HT-29 (cell line): Measurements from ENCODE around the gene CHD2. TPM values are rescaled to one million over a fixed set of nuclear protein-coding genes. Genes with fewer than 3 reads are reported as not detected.
"Not testable (repeated sequence)": the region's sequence is repeated elsewhere in the genome, so short reads cannot be mapped to it uniquely, and the experiment has no call there.

ENCODE experiments used
- DNase-seq: peaks from one replicate; pipeline ENCODE4 v3.0.0-alpha.2; 2015; ENCODE audit warnings: low spot score
- total RNA-seq: library from RNA; depleted of rRNA; stranded (reverse); fragments of >200 nt; shearing (Covaris generic); gene quantifications from 2 replicates; pipeline ENCODE4 v1.2.3, GENCODE V29; 2014; rRNA removed

The CHD2 gene
- 55.1 and 74.0 TPM in 2 replicates for total RNA-seq

- DNase-seq = peak; percentile 98
Observed at GRCh38 chr15:92899948-92900730, at the start of gene CHD2. Gene CHD2, plus strand, starts transcription at chr15:92900324. Its CDS starts 914 bp downstream, at chr15:92901238.

GRCh38 chr15:92853222-92853621 lies 46.9 kb upstream of the CHD2 start:
- no peak for DNase-seq

- DNase-seq = no peak
Observed at GRCh38 chr15:92861742-92862141, 38.4 kb upstream of the CHD2 start.

GRCh38 chr15:92864127-92864814 lies 35.9 kb upstream of the CHD2 start:
- no peak for DNase-seq

- no peak for DNase-seq
Observed at GRCh38 chr15:92869263-92869940, 30.7 kb upstream of the CHD2 start.

GRCh38 chr15:92870010-92870591 lies 30.0 kb upstream of the CHD2 start:
- DNase-seq = no peak

GRCh38 chr15:92872967-92873366 lies 27.2 kb upstream of the CHD2 start:
- not testable (repeated sequence) for DNase-seq

GRCh38 chr15:92877000-92877399 lies 23.1 kb upstream of the CHD2 start:
- peak; percentile 0 for DNase-seq

- DNase-seq = no peak
Observed at GRCh38 chr15:92877416-92877815, 22.7 kb upstream of the CHD2 start.

- DNase-seq = peak; percentile 1
Observed at GRCh38 chr15:92878593-92879053, 21.5 kb upstream of the CHD2 start.

GRCh38 chr15:92879949-92880725 lies 20.0 kb upstream of the CHD2 start:
- no peak for DNase-seq

- DNase-seq = no peak
Observed at GRCh38 chr15:92880796-92881195, 19.3 kb upstream of the CHD2 start.

- peak; percentile 29 for DNase-seq
Observed at GRCh38 chr15:92881211-92881754, 18.8 kb upstream of the CHD2 start.

GRCh38 chr15:92881802-92882696 lies 18.1 kb upstream of the CHD2 start:
- DNase-seq = peak; percentile 100

GRCh38 chr15:92882697-92883162 lies 17.4 kb upstream of the CHD2 start:
- DNase-seq = no peak

GRCh38 chr15:92883163-92883875 lies 16.8 kb upstream of the CHD2 start:
- peak; percentile 72 for DNase-seq

- no peak for DNase-seq
Observed at GRCh38 chr15:92883876-92884435, 16.2 kb upstream of the CHD2 start.

GRCh38 chr15:92884436-92885223 lies 15.5 kb upstream of the CHD2 start:
- peak; percentile 73 for DNase-seq
